Progenitor cell of endocrine pancreas (in vitro differentiated cells): ENCODE measurements around the gene TEAD1. TPM values are rescaled to one million over a fixed set of nuclear protein-coding genes. Genes with fewer than 3 reads are reported as not detected.
A peak's percentile ranks its signal among the peaks of the same experiment; 100 is the strongest.

ENCODE experiments used
- DNase-seq: peaks from one replicate; pipeline ENCODE4 v3.0.0; 2021; ENCODE audit warnings: low spot score; ENCODE audit not compliant: unreplicated experiment
- H3K27ac Mint-ChIP-seq: 2 replicates; pipeline ENCODE4 v1.8.0; 2021; ENCODE audit warnings: mild to moderate bottlenecking, moderate library complexity, mixed read lengths
- H3K27me3 Mint-ChIP-seq: 2 replicates; pipeline ENCODE4 v1.8.0; 2021; ENCODE audit warnings: mixed read lengths
- H3K36me3 Mint-ChIP-seq: 2 replicates; pipeline ENCODE4 v1.8.0; 2022; ENCODE audit warnings: mixed read lengths; ENCODE audit not compliant: insufficient read depth
- H3K4me1 Mint-ChIP-seq: 2 replicates; pipeline ENCODE4 v1.8.0; 2021; ENCODE audit warnings: low read depth, mixed read lengths
- H3K4me3 Mint-ChIP-seq: 2 replicates; pipeline ENCODE4 v1.8.0; 2021; ENCODE audit warnings: low read depth, mild to moderate bottlenecking, moderate library complexity, mixed read lengths
- H3K9me3 Mint-ChIP-seq: 2 replicates; pipeline ENCODE4 v1.8.0; 2021; ENCODE audit warnings: low read depth, mixed read lengths
- CTCF ChIP-seq: fragments of 200-600 bp; sonication (generic); IDR thresholded peaks from one replicate; pipeline ENCODE4 v1.5.0; 2021; ENCODE audit warnings: antibody characterized with exemption, mild to moderate bottlenecking; ENCODE audit not compliant: unreplicated experiment
- total RNA-seq: library from RNA; stranded (reverse); gene quantifications from 2 replicates; pipeline ENCODE4 v1.2.1, GENCODE V29; 2021

TEAD1 gene
- total RNA-seq, 1 donor from 2014 or later = 92.4 TPM

- H3K36me3 Mint-ChIP-seq = peaks cover 2% of the 10 kb centered on the region
- no peak for TF ChIP-seq CTCF
- peak overlapping the region; percentile 12 for H3K27ac Mint-ChIP-seq
- no peak overlapping the region for H3K4me3 Mint-ChIP-seq
- DNase-seq = no peak
- H3K4me1 Mint-ChIP-seq = peaks cover 6% of the 10 kb centered on the region
- H3K27me3 Mint-ChIP-seq = no peaks in the 10 kb centered on the region
- H3K9me3 Mint-ChIP-seq = no peaks in the 10 kb centered on the region
Observed at GRCh38 chr11:12786450-12786849, 112.2 kb downstream of the TEAD1 start.

- DNase-seq = no peak
- H3K4me1 Mint-ChIP-seq = peaks cover 6% of the 10 kb centered on the region
- H3K27ac Mint-ChIP-seq = peak overlapping the region; percentile 12
- no peaks in the 10 kb centered on the region for H3K27me3 Mint-ChIP-seq
- peaks cover 1% of the 10 kb centered on the region for H3K36me3 Mint-ChIP-seq
- H3K4me3 Mint-ChIP-seq = no peak overlapping the region
- H3K9me3 Mint-ChIP-seq = no peaks in the 10 kb centered on the region
- TF ChIP-seq CTCF = no peak
Observed at GRCh38 chr11:12786891-12787290, 112.7 kb downstream of the TEAD1 start.

GRCh38 chr11:12787847-12788246 is 113.6 kb downstream of the TEAD1 start:
- H3K27ac Mint-ChIP-seq = no peak overlapping the region
- H3K4me3 Mint-ChIP-seq = no peak overlapping the region
- no peaks in the 10 kb centered on the region for H3K27me3 Mint-ChIP-seq
- H3K9me3 Mint-ChIP-seq = no peaks in the 10 kb centered on the region
- no peak for DNase-seq
- H3K36me3 Mint-ChIP-seq = no peaks in the 10 kb centered on the region
- TF ChIP-seq CTCF = no peak
- peaks cover 6% of the 10 kb centered on the region for H3K4me1 Mint-ChIP-seq

GRCh38 chr11:12789054-12789453 is 114.8 kb downstream of the TEAD1 start:
- peaks cover 8% of the 10 kb centered on the region for H3K4me1 Mint-ChIP-seq

DNA sequence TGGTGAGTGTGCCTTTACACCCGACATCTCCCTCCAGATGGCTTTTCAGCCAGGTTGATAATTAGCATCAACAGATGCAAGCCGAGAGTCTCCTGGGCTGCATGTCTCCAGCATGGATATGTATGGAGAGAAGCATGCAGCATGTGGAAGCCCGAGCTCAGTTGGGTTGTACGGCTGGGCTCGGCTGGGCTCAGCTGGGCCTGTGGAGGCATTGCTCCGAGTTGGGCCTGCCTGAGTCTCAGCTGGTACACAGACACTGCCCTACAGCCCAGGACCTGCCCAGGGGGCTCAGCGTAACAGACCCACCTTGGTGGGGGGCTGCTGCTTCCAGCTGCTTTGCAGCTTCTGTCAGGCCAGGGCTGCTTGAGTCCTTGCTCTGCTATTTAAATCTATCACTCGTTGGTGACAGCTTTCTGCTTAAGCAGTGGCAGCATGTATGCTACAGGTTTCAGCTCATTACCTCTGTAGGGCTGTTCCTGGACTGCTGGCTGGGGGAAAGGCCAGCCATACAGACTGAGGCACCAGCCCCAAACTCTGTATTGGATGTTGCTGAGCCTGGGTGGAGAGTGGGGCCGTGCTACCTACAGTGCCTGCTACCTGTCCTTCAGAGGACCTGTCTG is 115.5 kb downstream of the TEAD1 start:
- TF ChIP-seq CTCF = no peak
- no peak overlapping the region for H3K27ac Mint-ChIP-seq
- H3K36me3 Mint-ChIP-seq = peaks cover 3% of the 10 kb centered on the region
- peaks cover 10% of the 10 kb centered on the region for H3K4me1 Mint-ChIP-seq
- H3K27me3 Mint-ChIP-seq = no peaks in the 10 kb centered on the region
- H3K9me3 Mint-ChIP-seq = no peaks in the 10 kb centered on the region
- DNase-seq = no peak
- H3K4me3 Mint-ChIP-seq = no peak overlapping the region

More at GRCh38 chr11:12789054-12789453, 114.8 kb downstream of the TEAD1 start:
- Mint-ChIP-seq H3K9me3 (no peaks in the 10 kb centered on the region), H3K27ac (peak overlapping the region; percentile 24), H3K36me3 (peaks cover 3% of the 10 kb centered on the region), H3K27me3 (no peaks in the 10 kb centered on the region), H3K4me3 (no peak overlapping the region)
- TF ChIP-seq CTCF = no peak
- no peak for DNase-seq
